ENCODE measurements around the gene NF1. TPM values are rescaled to one million over a fixed set of nuclear protein-coding genes. Genes with fewer than 3 reads are reported as not detected.
"Not testable (repeated sequence)": the region's sequence is repeated elsewhere in the genome, so short reads cannot be mapped to it uniquely, and the experiment has no call there.

Gene NF1
- total and polyA plus RNA-seq, 7 donors, result 4.8 to 83.8 (median 40.7) TPM

DNA sequence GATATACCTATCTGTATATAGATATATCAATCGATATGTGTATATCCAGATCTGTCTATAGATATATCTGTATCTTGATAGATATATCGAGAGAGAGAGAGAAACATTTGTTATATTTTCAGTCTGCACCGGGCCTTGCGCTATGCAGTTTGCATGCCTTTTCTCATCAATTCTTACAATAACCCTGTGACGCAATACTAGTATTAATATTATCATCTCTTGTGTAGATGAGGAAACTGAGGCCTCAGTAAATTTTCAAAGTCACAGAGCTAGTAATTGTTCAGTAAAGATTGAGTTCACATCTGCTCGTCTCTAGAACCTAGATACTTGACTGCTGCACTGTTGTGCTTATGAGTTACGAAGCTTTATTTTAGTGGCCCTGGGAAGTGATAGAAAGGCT, 77.6 kb downstream of the NF1 start:
- intact Hi-C loops (cut with DNase I), result no loop called here
- no peaks in the 10 kb centered on the region for H3K27me3 ChIP-seq
- H3K9me3 ChIP-seq, result no peaks in the 10 kb centered on the region
- DNase-seq, result no peak
- no peak overlapping the region for H3K27ac ChIP-seq
- no peak overlapping the region for H3K4me3 ChIP-seq
- no peak for TF ChIP-seq EP300 (IDR thresholded peaks at IDR 0.05)
- WGBS, 2 donors, result 97 to 99% methylated on average over 7 of the region's 7 CpGs
- H3K36me3 ChIP-seq, result no peaks in the 10 kb centered on the region
- H3K4me1 ChIP-seq, result no peaks in the 10 kb centered on the region

- TF ChIP-seq POLR2A (IDR thresholded peaks at IDR 0.05) (no peak), CTCF (IDR thresholded peaks at IDR 0.05) (no peak), EP300 (IDR thresholded peaks at IDR 0.05) (no peak), POLR2AphosphoS5 (IDR thresholded peaks at IDR 0.05) (no peak)
- intact Hi-C loops (cut with DNase I), result no loop called here
- WGBS, 2 donors, result 95 to 99% methylated on average over 2 of the region's 2 CpGs
- Histone ChIP-seq H3K36me3 (no peaks in the 10 kb centered on the region), H3K4me1 (no peaks in the 10 kb centered on the region), H3K27ac (no peak overlapping the region), H3K9me3 (no peaks in the 10 kb centered on the region), H3K4me3 (no peak overlapping the region), H3K27me3 (no peaks in the 10 kb centered on the region)
- no peak for DNase-seq
Measured at GRCh38 chr17:31174215-31174614, 79.4 kb downstream of the NF1 start.

GRCh38 chr17:31175237-31175636, 80.5 kb downstream of the NF1 start:
- H3K36me3 ChIP-seq, result no peaks in the 10 kb centered on the region
- 97% methylated on average over 5 of the region's 5 CpGs for WGBS, 2 donors
- DNase-seq, result no peak
- no peaks in the 10 kb centered on the region for H3K27me3 ChIP-seq
- H3K9me3 ChIP-seq, result no peaks in the 10 kb centered on the region
- no peak overlapping the region for H3K4me3 ChIP-seq
- no peaks in the 10 kb centered on the region for H3K4me1 ChIP-seq
- no peak for TF ChIP-seq CTCF (IDR thresholded peaks at IDR 0.05)
- TF ChIP-seq POLR2AphosphoS5 (IDR thresholded peaks at IDR 0.05), result no peak
- no peak for TF ChIP-seq POLR2A (IDR thresholded peaks at IDR 0.05)
- no peak for TF ChIP-seq EP300 (IDR thresholded peaks at IDR 0.05)
- H3K27ac ChIP-seq, result no peak overlapping the region
- intact Hi-C loops (cut with DNase I), result no loop called here

GRCh38 chr17:31176143-31176542, 81.4 kb downstream of the NF1 start:
- DNase-seq; H3K9me3 ChIP-seq; intact Hi-C loops (cut with DNase I); H3K4me3 ChIP-seq; H3K27ac ChIP-seq; H3K27me3 ChIP-seq; H3K36me3 ChIP-seq; H3K4me1 ChIP-seq: not testable (repeated sequence)
- 95 to 98% methylated on average over 3 of the region's 3 CpGs for WGBS, 2 donors

DNA sequence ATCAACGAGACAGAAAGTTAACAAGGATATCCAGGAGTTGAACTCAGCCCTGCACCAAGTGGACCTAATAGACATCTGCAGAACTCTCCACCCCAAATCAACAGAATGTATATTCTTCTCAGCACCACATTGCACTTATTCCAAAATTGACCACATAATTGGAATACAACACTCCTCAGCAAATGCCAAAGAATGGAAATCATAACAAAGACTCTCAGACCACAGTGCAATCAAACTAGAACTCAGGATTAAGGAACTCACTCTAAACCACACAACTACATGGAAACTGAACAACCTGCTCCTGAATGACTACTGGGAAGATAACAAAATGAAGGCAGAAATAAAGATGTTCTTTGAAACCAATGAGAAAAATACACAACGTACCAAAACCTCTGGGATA, 84.2 kb downstream of the NF1 start:
- H3K27me3 ChIP-seq; H3K9me3 ChIP-seq; H3K27ac ChIP-seq; H3K4me3 ChIP-seq; H3K4me1 ChIP-seq; DNase-seq; intact Hi-C loops (cut with DNase I): not testable (repeated sequence)
- 97 to 98% methylated on average over 1 of the region's 2 CpGs for WGBS, 2 donors
- H3K36me3 ChIP-seq, result peaks cover 0 to 19% (median 3%) of the 10 kb centered on the region in 4 donors

- Histone ChIP-seq H3K4me1 (peaks cover 0 to 3% (median 0%) of the 10 kb centered on the region in 4 donors), H3K36me3 (no peaks in the 10 kb centered on the region), H3K4me3 (no peak overlapping the region), H3K27me3 (no peaks in the 10 kb centered on the region), H3K27ac (no peak overlapping the region), H3K9me3 (no peaks in the 10 kb centered on the region)
- TF ChIP-seq POLR2A (IDR thresholded peaks at IDR 0.05), result no peak
- TF ChIP-seq EP300 (IDR thresholded peaks at IDR 0.05), result no peak
- 82 to 84% methylated on average over 5 of the region's 5 CpGs for WGBS, 2 donors
- intact Hi-C loops (cut with DNase I), result no loop called here
- DNase-seq, result no peak
Measured at GRCh38 chr17:31195305-31195704, 100.5 kb downstream of the NF1 start.

DNA sequence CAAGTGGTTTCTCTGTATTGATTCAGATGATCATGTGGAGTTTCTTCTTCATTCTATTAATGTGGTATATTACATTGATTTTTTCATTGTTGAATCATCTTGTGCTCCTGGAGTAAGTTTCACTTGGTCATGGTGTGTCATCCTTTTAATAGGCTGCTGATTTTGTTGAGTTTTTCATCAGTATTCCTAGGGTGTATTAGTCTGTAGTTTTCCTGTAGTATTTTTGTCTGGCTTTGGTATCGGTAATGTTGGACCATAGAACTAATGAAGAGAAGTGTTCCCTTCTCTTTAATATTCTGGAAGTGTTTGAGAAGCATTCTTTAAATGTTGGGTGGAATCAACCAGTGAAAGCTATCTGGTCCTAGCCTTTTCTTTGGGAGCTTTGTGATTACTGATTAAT, 103.2 kb downstream of the NF1 start:
- intact Hi-C loops (cut with DNase I), result no loop called here
- DNase-seq, result no peak
- no peak for TF ChIP-seq POLR2AphosphoS5 (IDR thresholded peaks at IDR 0.05)
- no peak for TF ChIP-seq CTCF (IDR thresholded peaks at IDR 0.05)
- no peak for TF ChIP-seq POLR2A (IDR thresholded peaks at IDR 0.05)
- no peak for TF ChIP-seq EP300 (IDR thresholded peaks at IDR 0.05)
- H3K27ac ChIP-seq, result no peak overlapping the region
- H3K4me1 ChIP-seq, result peaks cover 0 to 3% (median 0%) of the 10 kb centered on the region in 4 donors
- no peaks in the 10 kb centered on the region for H3K9me3 ChIP-seq
- H3K27me3 ChIP-seq, result no peaks in the 10 kb centered on the region
- 96 to 97% methylated on average over 1 of the region's 1 CpG for WGBS, 2 donors
- H3K4me3 ChIP-seq, result no peak overlapping the region
- H3K36me3 ChIP-seq, result no peaks in the 10 kb centered on the region

DNA sequence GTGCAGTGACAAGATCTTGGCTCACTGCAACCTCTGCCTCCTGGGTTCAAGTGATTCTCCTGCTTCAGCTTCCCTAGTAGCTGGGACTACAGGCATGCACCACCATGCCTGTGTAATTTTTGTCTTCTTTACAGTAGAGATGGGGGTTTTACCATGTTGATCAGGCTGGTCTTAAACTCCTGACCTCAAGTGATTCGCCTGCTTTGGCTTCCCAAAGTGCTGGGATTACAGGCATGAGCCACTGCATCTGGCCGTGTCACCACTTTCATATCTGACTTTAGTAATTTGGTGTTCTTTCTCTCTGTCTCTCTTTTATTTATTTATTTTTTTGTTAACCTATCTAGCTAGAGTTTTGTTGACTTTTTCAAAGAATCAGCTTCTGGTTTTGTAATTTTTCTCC, 103.9 kb downstream of the NF1 start:
- DNase-seq; H3K4me1 ChIP-seq; H3K9me3 ChIP-seq; H3K36me3 ChIP-seq; H3K27ac ChIP-seq; H3K27me3 ChIP-seq; intact Hi-C loops (cut with DNase I); H3K4me3 ChIP-seq: not testable (repeated sequence)
- 79 to 88% methylated on average over 2 of the region's 2 CpGs for WGBS, 2 donors

All from sigmoid colon (tissue), 7 donors.